HG03280 (cell line): ENCODE data around the gene CASZ1.

Experiments
- ATAC-seq: cut with Tn5 transposase; IDR thresholded peaks from one replicate; pipeline ENCODE4 v1.9.1; 2021; ENCODE audit warnings: mild to moderate bottlenecking, moderate library complexity; ENCODE audit not compliant: unreplicated experiment

The CASZ1 gene

DNA sequence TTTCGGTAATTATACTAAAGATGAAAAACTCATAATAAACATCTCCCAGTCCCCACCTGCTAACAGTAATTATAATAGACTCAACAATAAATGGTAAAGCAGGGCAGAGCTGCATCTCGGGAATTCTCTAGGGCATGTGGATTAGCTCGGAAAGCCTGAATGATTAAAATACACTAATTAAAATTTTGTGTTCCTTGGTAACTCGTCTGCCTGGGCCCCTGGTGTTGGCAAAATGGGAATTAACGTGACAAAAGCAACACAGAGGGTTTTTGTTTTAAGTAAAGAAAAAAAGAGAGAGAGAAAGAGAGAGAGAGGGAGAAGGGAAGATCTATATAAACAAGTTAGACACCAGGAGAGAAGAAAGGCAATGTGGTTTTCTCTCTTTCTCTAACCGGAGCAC is 62.1 kb downstream of the CASZ1 start:
- ATAC-seq, result no peak

DNA sequence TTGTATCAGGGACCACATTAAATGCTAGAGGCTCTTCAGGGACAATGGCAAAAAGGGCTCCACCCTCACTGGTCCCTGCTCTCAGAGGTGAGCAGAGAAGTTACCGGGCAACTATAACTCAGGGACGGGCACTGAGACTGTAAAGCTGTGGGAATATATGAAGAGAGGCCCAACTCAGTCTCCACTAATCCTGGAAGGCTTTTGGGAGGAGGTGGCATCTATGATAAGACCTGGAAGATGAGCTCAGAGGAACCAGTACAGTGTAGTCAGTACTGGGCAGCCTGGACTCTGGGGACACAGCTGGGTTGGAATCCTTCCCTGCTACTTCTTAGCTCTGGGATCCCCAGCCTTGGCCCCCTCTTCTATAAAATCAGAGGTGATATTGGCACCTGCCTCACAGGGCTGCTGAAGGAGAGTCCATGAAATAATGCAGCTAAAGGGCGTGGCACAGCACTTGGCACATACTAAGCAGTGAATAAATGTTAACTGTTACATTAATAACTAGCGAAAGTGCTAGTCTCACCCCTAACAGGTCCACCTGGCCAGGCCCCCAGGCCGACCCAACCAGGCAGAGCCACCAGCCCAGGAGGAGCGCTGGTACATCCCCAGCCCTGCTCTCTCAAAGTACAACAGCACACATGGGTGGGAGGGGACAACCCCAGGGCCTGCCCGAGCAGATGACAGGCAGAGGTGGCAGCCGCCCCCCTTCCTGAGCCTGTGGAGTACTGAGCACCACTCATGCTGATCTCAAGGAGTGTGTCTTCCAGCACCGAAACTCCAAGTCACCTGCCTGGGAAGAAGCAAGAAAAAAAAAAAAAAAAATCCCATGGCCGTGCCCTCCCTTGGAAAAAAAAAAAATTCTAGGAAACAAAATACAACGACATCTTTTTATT is 62.7 kb downstream of the CASZ1 start:
- ATAC-seq, result no peak

DNA sequence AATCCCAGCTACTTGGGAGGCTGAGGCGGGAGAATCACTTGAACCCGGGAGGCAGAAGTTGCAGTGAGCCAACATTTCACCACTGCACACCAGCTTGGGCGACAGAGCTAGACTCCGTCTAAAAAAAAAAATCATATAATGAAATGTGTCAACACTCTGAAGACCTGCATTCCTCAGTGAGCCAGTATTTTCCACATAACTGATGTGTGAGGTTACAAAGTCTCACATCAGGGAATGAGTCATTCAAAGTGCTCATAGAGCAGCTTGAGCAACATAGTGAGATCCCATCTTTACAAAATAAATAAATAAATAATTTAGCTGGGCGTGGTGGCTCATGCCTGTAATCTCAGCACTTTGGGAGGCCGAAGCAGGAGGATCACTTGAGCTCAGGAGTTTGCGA is 65.5 kb downstream of the CASZ1 start:
- ATAC-seq, result no peak

DNA sequence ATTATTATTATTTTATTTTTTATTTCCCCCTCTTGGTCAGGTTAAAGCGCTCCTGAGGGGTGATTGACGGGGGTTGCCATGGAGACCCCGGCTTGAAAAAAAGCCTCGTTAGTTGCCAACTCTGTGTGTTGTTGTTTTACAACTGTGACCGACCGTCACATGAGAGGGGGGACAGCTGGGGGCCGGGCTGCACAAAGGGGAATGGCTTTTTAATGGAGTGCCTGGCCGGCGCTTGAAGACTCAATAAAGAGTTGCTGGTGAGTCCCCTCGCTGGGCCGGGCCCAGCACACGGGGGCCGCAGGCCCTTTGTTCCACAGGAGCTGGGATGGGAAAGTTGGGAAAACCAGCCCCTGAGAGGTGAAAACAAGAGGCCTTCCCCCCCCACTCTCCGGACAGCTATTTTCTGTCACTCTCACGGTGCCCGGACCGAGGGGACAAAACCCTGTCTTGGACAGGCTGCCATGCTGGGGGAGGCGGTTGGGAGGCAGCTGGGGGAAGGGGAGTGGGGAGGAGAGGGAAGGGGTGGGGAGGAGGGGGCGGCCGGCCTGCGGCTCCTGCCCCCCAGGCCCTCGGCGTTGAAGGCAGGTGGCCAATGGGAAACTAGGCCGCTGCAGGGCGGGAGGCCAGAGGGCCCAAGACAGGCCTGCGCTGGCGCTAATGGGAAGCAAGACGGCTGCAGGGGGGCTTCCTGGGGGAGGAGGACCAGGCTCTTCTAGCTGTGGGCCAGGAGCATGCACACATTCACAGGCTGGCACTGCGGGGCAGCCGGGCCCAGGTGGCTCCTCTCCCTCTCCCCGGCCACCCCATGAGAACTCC is 67.6 kb downstream of the CASZ1 start:
- ATAC-seq, result no peak

DNA sequence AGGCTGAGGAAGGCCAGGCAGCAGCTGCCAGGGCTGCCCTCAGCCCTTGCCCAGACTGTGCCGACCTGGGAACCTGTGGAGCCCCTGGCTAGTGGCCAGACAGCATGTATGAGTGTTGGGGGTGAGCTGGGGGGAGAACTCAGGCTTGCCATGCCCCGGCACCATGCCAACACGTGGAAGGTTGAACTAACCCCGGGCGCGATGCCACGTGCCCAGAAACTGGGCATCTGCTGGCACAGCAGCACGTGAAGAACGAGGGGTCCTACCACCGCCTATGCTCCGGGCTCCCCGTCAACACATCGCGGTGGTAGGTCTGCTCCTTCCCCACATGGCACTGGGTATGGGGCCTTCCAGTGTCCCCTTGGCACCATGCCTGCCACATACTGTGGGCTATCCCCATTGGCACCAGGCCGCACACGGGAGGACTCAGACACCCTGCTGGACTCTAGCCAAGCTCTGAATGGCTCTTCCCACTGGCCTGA is 68.7 kb downstream of the CASZ1 start:
- no peak for ATAC-seq

DNA sequence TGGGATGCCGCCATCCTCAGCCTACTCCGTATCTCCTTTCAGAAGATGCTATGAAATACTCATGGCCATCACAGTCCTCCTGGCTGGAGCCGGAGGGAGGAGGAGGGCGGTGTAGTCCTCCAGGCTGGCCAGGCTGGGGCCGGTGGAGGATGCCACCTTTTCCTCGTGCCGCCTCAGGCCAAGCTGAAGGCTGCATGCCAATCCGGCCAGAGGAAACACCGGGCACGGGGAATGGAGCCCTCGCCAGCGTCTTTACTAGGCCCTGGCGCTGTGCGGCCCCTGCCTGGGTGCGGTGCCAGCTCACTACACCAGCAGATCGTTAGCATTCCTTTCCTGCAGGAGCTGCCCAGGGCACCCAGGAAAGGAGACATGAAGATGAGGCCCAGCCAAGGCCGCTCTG is 70.1 kb downstream of the CASZ1 start:
- ATAC-seq, result no peak

DNA sequence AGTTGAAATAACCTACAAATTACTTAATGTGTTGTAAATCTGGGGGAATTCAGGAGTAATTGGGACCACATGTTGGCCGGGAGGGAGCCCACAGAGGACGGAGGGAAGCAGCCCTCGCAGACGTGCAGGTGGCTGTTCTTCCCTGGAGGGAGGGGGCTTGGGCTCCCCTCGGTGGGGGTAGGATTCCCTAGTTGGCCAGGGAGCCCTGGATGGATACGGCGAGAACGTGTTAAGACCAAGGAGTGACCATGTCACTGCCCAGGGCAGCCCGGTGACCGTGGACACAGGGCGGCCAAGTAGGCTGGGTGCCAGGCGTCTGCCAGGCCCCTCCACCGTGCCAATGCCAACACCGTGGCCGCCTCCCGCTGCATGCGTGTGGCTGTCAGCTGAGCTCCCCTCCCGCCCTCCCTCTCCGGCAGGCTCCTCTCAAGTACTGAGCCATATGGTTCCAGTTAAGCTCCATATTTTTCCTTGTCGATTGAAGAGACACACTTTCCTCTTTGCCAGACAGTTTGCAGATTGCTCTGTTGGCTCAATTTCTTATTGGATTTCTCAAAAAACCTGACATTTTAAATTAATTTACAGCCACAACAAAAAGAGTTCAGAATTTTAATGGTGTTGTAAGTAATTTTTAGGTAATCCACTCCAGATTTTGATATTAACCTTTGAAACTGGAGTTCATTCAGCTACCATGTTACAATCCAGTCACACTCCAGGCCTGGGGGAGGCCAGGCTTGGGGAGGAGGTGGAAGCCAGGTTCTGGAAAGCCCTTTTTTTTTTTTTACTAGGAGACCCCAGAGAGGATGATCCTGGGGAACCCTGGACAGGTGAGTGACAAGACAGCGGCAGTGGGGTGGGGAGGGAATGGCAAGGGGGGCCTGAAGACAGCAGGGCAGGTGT is 71.2 kb downstream of the CASZ1 start:
- no peak for ATAC-seq

DNA sequence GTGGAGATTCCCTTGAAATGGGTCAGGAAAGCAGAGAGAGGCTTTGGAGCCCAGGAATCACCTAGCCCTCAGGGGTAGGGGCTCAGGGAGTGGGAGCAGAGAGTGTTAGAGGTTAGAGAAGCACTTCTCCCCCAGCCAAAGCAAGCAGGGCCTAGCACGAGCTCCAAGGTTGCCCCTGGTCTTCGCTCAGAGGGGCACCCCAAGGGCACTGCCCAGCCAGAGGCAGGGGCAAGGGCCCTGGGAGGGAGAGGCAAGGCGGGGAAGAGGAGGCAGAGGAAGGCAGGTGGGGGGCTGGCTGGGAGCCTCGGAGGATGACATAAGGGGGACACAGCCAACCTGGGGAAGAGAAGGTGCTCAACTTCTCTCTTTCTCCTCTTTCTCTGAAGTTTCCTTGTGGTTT is 71.9 kb downstream of the CASZ1 start:
- ATAC-seq, result no peak

DNA sequence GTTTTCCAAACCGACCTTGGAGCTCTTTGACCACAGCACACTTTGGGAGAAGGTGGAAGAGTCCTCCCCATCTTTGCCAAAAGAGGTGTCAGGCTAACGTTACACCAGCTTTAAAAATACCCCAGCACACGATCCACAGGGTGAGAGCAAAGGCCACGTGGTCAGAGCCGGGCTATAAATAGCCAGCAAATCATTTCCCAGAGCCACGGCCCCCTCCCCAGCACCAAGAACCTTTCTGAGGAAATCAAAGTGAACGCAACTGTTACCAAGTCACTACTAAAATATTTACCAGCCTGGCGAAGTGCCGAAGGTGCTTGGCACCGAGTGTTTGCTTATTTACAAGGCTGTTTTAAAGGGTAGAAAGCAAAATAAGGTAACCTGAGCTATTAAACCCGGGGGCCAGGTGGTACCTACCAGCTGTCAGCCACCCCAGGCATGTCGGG is 72.4 kb downstream of the CASZ1 start:
- no peak for ATAC-seq

DNA sequence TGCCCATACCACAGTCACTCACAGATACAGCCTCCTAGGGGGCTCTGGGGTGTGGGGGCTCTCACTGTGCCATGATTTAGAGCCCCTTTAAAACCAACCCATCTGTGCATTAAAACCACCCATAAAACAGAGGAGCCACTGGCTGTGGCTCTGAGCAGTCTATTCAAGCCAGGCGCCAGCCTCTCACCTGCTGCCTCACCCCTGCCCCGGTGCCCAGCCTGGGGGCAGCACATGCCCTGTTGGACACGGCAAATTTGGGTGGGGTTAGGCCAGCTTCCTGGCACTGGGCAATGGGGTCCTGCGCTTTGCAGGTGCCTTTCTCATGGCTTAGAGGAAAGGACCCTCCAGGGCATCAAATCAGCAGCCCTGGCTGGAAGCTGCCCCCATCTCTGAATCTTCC is 73.1 kb downstream of the CASZ1 start:
- ATAC-seq, result no peak

DNA sequence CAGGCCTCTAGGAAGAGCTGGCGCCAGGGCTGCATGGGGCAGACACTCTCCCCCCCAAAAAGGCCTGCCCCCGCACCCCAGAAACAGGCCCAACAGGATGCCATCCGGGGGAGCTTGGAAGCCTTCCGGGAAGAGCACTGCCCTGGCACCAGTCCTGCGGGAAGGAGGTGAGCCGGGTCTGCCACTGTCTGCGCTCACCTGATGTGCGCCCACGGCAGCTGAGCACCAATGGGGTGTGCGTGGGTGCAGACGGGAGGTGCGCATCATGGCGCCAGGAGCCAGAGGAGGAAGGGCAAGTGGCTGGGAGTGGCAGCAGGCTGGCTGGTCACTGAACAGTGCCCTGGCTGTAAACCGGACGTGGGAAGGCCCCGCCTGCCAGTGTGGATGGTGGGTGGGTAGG is 73.6 kb downstream of the CASZ1 start:
- no peak for ATAC-seq

DNA sequence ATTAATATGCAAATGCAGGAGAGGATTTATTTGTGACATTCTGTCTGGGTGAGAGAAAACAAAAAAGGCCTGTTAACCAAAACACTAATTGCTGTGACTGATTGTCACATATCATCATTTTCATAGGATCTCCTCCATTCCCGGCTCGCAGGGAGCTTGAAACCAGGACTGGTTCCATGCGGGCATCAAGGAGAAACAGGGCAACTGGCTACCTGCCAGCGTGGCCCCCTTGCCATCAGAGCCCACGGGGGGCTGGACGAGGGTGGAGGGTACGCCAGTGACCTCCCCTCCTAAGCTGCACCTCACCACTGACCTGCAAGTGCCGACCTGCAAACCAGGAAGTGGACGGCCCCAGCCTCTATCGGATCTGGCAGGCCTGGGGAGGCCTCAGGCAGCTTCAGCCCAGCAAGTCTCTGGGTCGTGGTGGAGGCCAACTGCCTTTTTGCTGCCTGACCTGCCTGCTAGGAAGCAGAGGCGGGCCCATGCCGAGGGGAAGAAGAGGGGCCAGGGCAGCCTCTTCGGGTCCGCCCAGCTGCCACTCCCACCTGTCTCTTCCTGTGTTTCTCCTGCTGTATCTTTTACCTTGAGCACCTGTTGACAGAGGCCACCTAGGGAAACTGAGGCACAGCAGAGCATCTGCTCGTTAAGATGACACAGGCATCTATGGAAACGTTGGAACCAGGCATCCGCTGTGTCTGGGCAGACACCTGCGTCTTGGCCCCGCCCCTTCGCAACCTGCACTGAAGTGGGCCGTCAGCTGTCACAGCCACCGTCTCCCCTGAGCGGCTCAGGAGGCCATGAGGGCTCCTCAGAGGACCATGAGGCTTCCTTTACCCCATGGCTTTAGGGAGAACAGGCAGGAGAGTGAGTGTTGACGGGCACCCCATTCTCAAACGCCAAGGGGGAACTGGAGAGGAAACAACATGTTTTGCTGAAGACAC is 74.8 kb downstream of the CASZ1 start:
- no peak for ATAC-seq

DNA sequence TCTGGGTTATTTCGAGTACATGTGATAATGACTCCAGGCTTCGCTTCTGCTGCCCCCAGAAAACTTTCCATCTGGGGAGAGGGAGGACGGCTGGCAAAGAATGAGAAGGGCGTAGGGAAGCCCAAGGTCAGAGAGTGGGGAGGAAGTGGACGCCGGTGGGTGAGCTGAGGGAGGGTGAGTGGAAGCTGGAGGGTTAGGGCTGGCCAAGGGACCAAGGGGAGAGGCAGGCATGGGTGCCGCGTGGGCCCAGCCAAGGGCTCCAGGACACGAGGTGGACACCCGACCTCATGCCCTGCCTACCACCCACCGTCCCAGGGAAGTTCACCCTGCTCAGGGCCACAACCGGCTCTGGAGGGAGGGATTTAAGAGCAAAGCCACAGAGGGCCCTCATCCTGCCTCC is 75.8 kb downstream of the CASZ1 start:
- ATAC-seq, result no peak

DNA sequence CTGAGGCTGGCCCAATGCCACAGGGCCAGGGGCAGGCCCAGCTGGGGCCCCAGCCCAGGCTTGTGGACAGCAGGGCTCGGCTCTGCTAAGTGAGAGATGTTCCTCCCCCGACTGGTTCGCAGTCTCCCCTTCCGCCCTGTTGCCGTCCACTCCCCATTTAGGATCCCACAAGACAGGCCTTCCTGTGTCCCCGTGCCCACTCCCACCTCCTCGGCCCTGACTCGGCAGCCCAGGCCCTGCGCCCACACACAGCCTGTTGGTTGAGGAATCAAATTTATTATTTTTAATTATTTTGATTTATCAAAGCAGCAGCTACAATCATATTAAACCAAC is 78.4 kb downstream of the CASZ1 start:
- no peak for ATAC-seq

DNA sequence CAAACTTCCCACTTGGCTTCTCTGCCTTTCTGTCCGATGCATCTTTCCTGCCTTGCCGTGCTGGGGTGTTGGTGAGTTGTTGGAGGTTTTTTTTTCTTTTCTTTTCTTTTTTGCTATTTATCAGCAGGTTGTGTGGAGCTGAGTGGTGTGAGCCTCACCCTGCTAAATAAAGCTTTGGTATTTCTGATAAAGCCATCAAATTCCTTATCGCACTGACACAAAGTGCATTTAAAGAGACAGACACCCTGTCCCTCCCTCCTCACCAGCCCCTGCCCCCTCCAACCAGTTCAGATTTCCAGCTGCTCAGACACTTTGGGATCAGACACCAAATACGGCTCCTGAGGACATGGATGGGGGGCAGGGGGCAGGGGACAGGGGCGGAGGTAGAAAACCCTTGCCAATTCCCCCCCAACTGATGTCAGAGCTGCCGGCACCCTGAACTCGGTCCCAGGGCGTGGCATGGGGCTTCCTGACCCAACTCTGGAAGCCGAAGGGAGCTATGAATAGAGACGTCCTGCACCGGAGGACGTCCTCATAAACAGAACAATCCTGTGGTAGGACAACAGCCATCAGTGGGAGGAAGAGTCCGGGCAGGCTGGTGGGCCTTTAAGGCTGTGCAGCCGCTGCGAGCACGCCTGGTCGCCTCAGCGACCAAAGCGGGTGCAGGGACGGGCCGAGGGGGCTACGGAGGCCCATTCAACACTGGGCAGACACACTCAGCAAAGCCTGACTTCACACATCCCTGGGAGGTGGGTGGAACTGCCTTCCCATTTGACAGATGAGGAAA is 79.0 kb downstream of the CASZ1 start:
- ATAC-seq, result no peak

DNA sequence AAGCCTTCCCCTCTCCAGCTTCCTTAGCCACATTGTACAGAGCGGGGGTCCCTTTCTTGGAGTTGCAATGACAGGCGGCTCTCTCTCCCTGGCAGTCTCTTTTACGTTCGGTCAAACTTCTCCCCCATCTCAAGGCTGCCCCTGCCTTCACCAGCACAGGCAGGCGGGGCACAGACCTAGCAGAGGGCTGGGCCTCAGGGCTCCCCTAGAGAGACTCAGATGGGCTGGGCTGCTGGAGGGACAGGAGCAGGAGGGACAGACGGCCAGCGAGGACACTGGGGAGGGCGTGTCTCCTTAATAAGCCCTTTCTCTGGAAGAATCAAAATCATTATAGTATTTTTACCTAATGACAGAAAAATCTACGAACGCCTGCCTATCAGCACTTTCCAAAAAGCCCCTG is 79.6 kb downstream of the CASZ1 start:
- ATAC-seq, result no peak

DNA sequence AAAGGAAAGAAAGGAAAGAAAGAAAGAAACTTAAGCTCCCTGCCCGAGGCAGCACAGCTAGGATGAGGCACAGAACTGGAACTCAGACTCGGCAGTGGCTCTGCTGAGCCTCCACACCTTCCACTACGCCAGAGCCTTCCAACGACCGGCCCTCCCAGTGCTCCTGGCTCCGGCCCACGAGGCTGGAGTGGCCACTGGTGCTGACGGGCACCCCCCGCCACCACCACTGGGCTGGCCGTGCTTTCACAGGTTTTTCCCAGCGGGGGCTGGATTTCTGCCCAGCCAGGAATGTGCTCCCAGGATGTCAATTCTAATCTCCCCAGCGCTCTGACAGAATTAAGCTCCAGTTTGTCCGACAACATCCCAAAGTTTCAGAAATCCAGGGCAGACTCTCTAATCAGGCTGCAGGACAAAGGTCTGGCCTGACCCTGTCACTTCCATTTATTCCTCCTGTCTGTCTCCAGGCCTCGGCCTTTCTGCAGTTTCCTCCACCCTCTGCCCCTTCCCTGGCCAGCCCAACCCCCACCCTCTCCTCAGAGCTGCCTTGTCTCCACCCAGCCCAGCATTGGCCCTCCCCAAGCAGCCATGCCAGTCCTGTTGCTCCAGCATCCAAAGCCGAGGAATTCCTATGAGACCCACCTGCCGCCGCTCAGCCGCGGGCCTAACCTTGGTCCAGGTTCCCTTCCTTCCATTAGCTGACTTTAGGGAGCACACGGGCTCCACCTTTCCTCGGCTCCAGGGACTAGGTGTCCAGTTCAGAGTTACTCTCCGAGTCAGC is 81.9 kb downstream of the CASZ1 start:
- ATAC-seq, result no peak

DNA sequence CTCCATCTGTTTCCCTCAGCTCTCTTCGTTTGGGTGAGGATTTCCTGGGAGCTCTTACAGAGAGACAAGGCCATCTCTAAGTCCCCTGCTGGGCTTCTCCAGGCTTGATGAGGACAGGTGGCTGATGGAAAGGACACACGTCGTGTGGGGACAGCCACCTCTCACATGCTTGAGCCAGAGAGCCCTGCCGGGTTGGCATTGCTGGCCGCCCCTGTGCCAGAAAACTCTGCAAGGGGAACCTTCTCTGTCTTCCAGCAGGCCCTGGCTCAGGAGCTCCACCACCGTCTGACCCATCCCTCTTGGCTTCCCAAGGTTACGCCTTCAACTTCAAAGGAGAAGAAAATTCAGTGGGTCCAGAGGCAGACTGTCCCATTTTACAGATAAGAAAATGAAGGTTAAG is 82.8 kb downstream of the CASZ1 start:
- no peak for ATAC-seq
